ENCODE results near the gene GNAL.
A peak's percentile ranks its signal among the peaks of the same experiment; 100 is the strongest.
"Not testable (repeated sequence)": the region's sequence is repeated elsewhere in the genome, so short reads cannot be mapped to it uniquely, and the experiment has no call there.

GNAL gene

GRCh38 chr18:11880586-11881304 is 191.7 kb downstream of the GNAL start:
- no peak for DNase-seq

GRCh38 chr18:11882636-11883035 is 193.6 kb downstream of the GNAL start:
- no peak for DNase-seq

GRCh38 chr18:11883153-11883552 is 194.1 kb downstream of the GNAL start:
- no peak for DNase-seq

- DNase-seq = no peak
Measured at GRCh38 chr18:11884396-11885030, 195.4 kb downstream of the GNAL start.

GRCh38 chr18:11885278-11885947 is 196.3 kb downstream of the GNAL start:
- no peak for DNase-seq

GRCh38 chr18:11886577-11887110 is 197.6 kb downstream of the GNAL start:
- DNase-seq = no peak

- peak in 1 of 5 experiments; percentile 86 for DNase-seq
Measured at GRCh38 chr18:11887328-11888128, 198.5 kb downstream of the GNAL start.

- no peak for DNase-seq
Measured at GRCh38 chr18:11888726-11889125, 199.7 kb downstream of the GNAL start.

- no peak for DNase-seq
Measured at GRCh38 chr18:11889284-11889683, 200.2 kb downstream of the GNAL start.

- no peak for DNase-seq
Measured at GRCh38 chr18:11891737-11892136, 202.7 kb downstream of the GNAL start.

- not testable (repeated sequence) for DNase-seq
Measured at GRCh38 chr18:11892438-11892837, 203.4 kb downstream of the GNAL start.

- no peak for DNase-seq
Measured at GRCh38 chr18:11897781-11898180, 208.7 kb downstream of the GNAL start.

- DNase-seq = no peak
Measured at GRCh38 chr18:11899063-11899462, 210.0 kb downstream of the GNAL start.

GRCh38 chr18:11901826-11902438 is 212.9 kb downstream of the GNAL start:
- no peak for DNase-seq

GRCh38 chr18:11902522-11903292 is 213.6 kb downstream of the GNAL start:
- no peak for DNase-seq

- DNase-seq = no peak
Measured at GRCh38 chr18:11905613-11906012, 216.5 kb downstream of the GNAL start.

GRCh38 chr18:11906176-11906575 is 217.1 kb downstream of the GNAL start:
- DNase-seq = no peak

- DNase-seq = no peak
Measured at GRCh38 chr18:11906926-11907874, 218.1 kb downstream of the GNAL start.

- peak; percentile 71 to 94 (median 80) for DNase-seq
Measured at GRCh38 chr18:11908182-11909060, 219.4 kb downstream of the GNAL start, which contains the start of gene MPPE1. TSS of gene MPPE1 (minus strand) at chr18:11908317. CDS start at chr18:11897264, 11,053 bp downstream.
